H9 (cell line): ENCODE measurements around the gene KLHL5. TPM values are rescaled to one million over a fixed set of nuclear protein-coding genes. Genes with fewer than 3 reads are reported as not detected.

Source experiments
- DNase-seq: peaks from one replicate; pipeline ENCODE4 v3.0.0-alpha.2; 2017
- H2AFZ ChIP-seq: one replicate; pipeline ENCODE4 v1.6.1; 2013; ENCODE audit warnings: mild to moderate bottlenecking, low read length, control low read depth, moderate library complexity
- H2AK5ac ChIP-seq: 2 replicates; pipeline ENCODE4 v1.6.1; 2013; ENCODE audit warnings: low read length, control low read depth, mixed read lengths; ENCODE audit not compliant: insufficient read length
- H2BK120ac ChIP-seq: one replicate; pipeline ENCODE4 v1.6.1; 2013; ENCODE audit warnings: low read depth, mild to moderate bottlenecking, low read length, control low read depth, inconsistent platforms; ENCODE audit not compliant: poor library complexity, severe bottlenecking
- H2BK12ac ChIP-seq: 2 replicates; pipeline ENCODE4 v1.6.1; 2013; ENCODE audit warnings: low read length, control low read depth, mixed read lengths, low read depth; ENCODE audit not compliant: insufficient read length
- H2BK15ac ChIP-seq: 2 replicates; pipeline ENCODE4 v1.6.1; 2013; ENCODE audit warnings: low read depth, low read length, control low read depth
- H2BK20ac ChIP-seq: one replicate; pipeline ENCODE4 v1.6.1; 2013; ENCODE audit warnings: low read depth, mild to moderate bottlenecking, low read length, control low read depth, inconsistent platforms; ENCODE audit not compliant: poor library complexity, severe bottlenecking
- H2BK5ac ChIP-seq: 2 replicates; pipeline ENCODE4 v1.6.1; 2013; ENCODE audit warnings: low read length, control low read depth, mixed read lengths; ENCODE audit not compliant: insufficient read length
- H3K14ac ChIP-seq: 2 replicates; pipeline ENCODE4 v1.6.1; 2013; ENCODE audit warnings: low read length, control low read depth; ENCODE audit not compliant: insufficient read depth
- H3K18ac ChIP-seq: 2 replicates; pipeline ENCODE4 v1.6.1; 2013; ENCODE audit warnings: low read depth, mild to moderate bottlenecking, mixed read lengths, low read length, control low read depth; ENCODE audit not compliant: insufficient read length
- H3K23ac ChIP-seq: 2 replicates; pipeline ENCODE4 v1.6.1; 2013; ENCODE audit warnings: low read length, control low read depth, mixed read lengths, low read depth; ENCODE audit not compliant: insufficient read length
- H3K23me2 ChIP-seq: 2 replicates; pipeline ENCODE4 v1.6.1; 2013; ENCODE audit warnings: low read depth, mild to moderate bottlenecking, mixed read lengths, low read length, control low read depth; ENCODE audit not compliant: insufficient read length, poor library complexity, severe bottlenecking
- H3K27ac ChIP-seq: 2 replicates; pipeline ENCODE4 v1.5.1; 2013; ENCODE audit warnings: low read length, control low read depth, mixed read lengths, low read depth; ENCODE audit not compliant: insufficient read length
- H3K27me3 ChIP-seq: 2 replicates; pipeline ENCODE4 v1.6.1; 2013; ENCODE audit warnings: low read length, control low read depth, inconsistent platforms; ENCODE audit not compliant: insufficient read depth
- H3K4ac ChIP-seq: 2 replicates; pipeline ENCODE4 v1.6.1; 2013; ENCODE audit warnings: low read depth, mild to moderate bottlenecking, control low read depth, inconsistent platforms, low read length, moderate library complexity
- H3K4me1 ChIP-seq: 2 replicates; pipeline ENCODE4 v1.6.1; 2013; ENCODE audit warnings: low read length, control low read depth, inconsistent platforms; ENCODE audit not compliant: insufficient read depth
- H3K4me2 ChIP-seq: 2 replicates; pipeline ENCODE4 v1.6.1; 2013; ENCODE audit warnings: low read length, control low read depth, mixed read lengths; ENCODE audit not compliant: insufficient read length, insufficient read depth
- H3K56ac ChIP-seq: 2 replicates; pipeline ENCODE4 v1.6.1; 2013; ENCODE audit warnings: low read depth, mild to moderate bottlenecking, mixed read lengths, low read length, control low read depth; ENCODE audit not compliant: insufficient read length
- H3K79me1 ChIP-seq: 2 replicates; pipeline ENCODE4 v1.6.1; 2013; ENCODE audit warnings: low read depth, mild to moderate bottlenecking, moderate library complexity, low read length, control low read depth, inconsistent platforms; ENCODE audit not compliant: insufficient read depth, poor library complexity, severe bottlenecking
- H3K79me2 ChIP-seq: 2 replicates; pipeline ENCODE4 v1.6.1; 2013; ENCODE audit warnings: low read length, control low read depth, inconsistent platforms; ENCODE audit not compliant: insufficient read depth
- H3K9ac ChIP-seq: 2 replicates; pipeline ENCODE4 v1.6.1; 2013; ENCODE audit warnings: low read length, control low read depth, mixed read lengths; ENCODE audit not compliant: insufficient read length; ENCODE audit errors: extremely low read depth
- H3K9me3 ChIP-seq: one replicate; pipeline ENCODE4 v1.6.1; 2013; ENCODE audit warnings: low read depth, low read length, inconsistent platforms; ENCODE audit not compliant: control insufficient read depth
- H3T11ph ChIP-seq: one replicate; pipeline ENCODE4 v1.6.1; 2013; ENCODE audit warnings: mild to moderate bottlenecking, low read length, control low read depth, inconsistent platforms
- H4K20me1 ChIP-seq: one replicate; pipeline ENCODE4 v1.6.1; 2013; ENCODE audit not compliant: control insufficient read depth, insufficient read length, insufficient read depth
- H4K5ac ChIP-seq: 2 replicates; pipeline ENCODE4 v1.6.1; 2013; ENCODE audit warnings: low read depth, mild to moderate bottlenecking, mixed read lengths, low read length, control low read depth; ENCODE audit not compliant: insufficient read length
- H4K8ac ChIP-seq: replicated peaks from 2 replicates; pipeline ENCODE4 v1.6.1; 2013; ENCODE audit warnings: low read length, control low read depth, mixed read lengths, low read depth; ENCODE audit not compliant: insufficient read length
- H4K91ac ChIP-seq: 2 replicates; pipeline ENCODE4 v1.6.1; 2013; ENCODE audit warnings: low read depth, mild to moderate bottlenecking, moderate library complexity, mixed read lengths, low read length, control low read depth; ENCODE audit not compliant: insufficient read length
- H3K27ac Mint-ChIP-seq, 3 experiments: 2 replicates in 2 of 3; 3 replicates in 1 of 3; pipeline ENCODE4 v1.8.0; 2020 to 2021; ENCODE audit warnings: mixed read lengths in 3 of 3, mild to moderate bottlenecking in 1 of 3, moderate library complexity in 1 of 3
- H3K27me3 Mint-ChIP-seq: 2 replicates; pipeline ENCODE4 v1.8.0; 2021; ENCODE audit warnings: low read depth, mild to moderate bottlenecking, moderate library complexity, mixed read lengths
- H3K36me3 Mint-ChIP-seq, 3 experiments: 2 replicates in 2 of 3; 3 replicates in 1 of 3; pipeline ENCODE4 v1.8.0; 2020 to 2021; ENCODE audit warnings: low read depth in 3 of 3, mixed read lengths in 3 of 3; ENCODE audit not compliant: insufficient read depth in 1 of 3
- H3K4me1 Mint-ChIP-seq, 2 experiments: 2 replicates each; pipeline ENCODE4 v1.8.0; 2020; ENCODE audit warnings: mixed read lengths in 2 of 2
- H3K4me3 Mint-ChIP-seq, 2 experiments: 2 replicates in 1 of 2; 3 replicates in 1 of 2; pipeline ENCODE4 v1.8.0; 2020 to 2021; ENCODE audit warnings: mild to moderate bottlenecking in 2 of 2, mixed read lengths in 2 of 2, moderate library complexity in 1 of 2
- H3K9me3 Mint-ChIP-seq, 2 experiments: 2 replicates in 1 of 2; 3 replicates in 1 of 2; pipeline ENCODE4 v1.8.0; 2020; ENCODE audit warnings: mild to moderate bottlenecking in 2 of 2, mixed read lengths in 2 of 2, moderate library complexity in 1 of 2
- CTCF ChIP-seq: fragments of 200-600 bp; sonication (generic); conservative IDR thresholded peaks from 3 replicates; pipeline ENCODE4 v1.8.0; 2021; ENCODE audit warnings: antibody characterized with exemption, mild to moderate bottlenecking
- WGBS: extraction: QIAGEN DNeasy Blood & Tissue Kit; methylation state at CpG from one replicate; pipeline ENCODE4 v1.1.7; 2013; ENCODE audit warnings: missing lambda C conversion rate, low lambda C conversion rate, mixed read lengths; ENCODE audit not compliant: insufficient read length; ENCODE audit errors: extremely low coverage; 5-methylcytosine and 5-hydroxymethylcytosine counted together
- total RNA-seq: library from RNA; stranded (reverse); gene quantifications from 2 replicates; pipeline ENCODE4 v1.2.1, GENCODE V29; 2021

Gene KLHL5
- total RNA-seq, 1 experiment from 2014 or later, result 16.8 TPM

- H3K9ac ChIP-seq, result no peak overlapping the region
- H2AFZ ChIP-seq, result no peak overlapping the region
- no peak overlapping the region for H3K4ac ChIP-seq
- H3T11ph ChIP-seq, result no peak overlapping the region
- H4K5ac ChIP-seq, result no peak overlapping the region
- H2BK20ac ChIP-seq, result no peak overlapping the region
- no peak overlapping the region for H3K4me2 ChIP-seq
- H3K27me3 ChIP-seq, result no peaks in the 10 kb centered on the region; the same call in 1 of the 2 replicates
- no peak overlapping the region for H3K27ac Mint-ChIP-seq
- no peak overlapping the region for H3K14ac ChIP-seq
- no peaks in the 10 kb centered on the region for H3K4me1 Mint-ChIP-seq
- H4K20me1 ChIP-seq, result no peaks in the 10 kb centered on the region
- H2AK5ac ChIP-seq, result no peak overlapping the region
- H2BK5ac ChIP-seq, result no peak overlapping the region
- no peak overlapping the region for H4K8ac ChIP-seq
- no peaks in the 10 kb centered on the region for H3K4me1 ChIP-seq
- H3K18ac ChIP-seq, result no peak overlapping the region
- no peak overlapping the region for H3K56ac ChIP-seq
- H3K79me1 ChIP-seq, result no peaks in the 10 kb centered on the region
- H3K4me3 Mint-ChIP-seq, result no peak overlapping the region
- no peaks in the 10 kb centered on the region for H3K9me3 ChIP-seq
- H3K79me2 ChIP-seq, result no peaks in the 10 kb centered on the region
- TF ChIP-seq CTCF, result no peak
- H2BK15ac ChIP-seq, result no peak overlapping the region
- H2BK12ac ChIP-seq, result no peak overlapping the region
- H3K27ac ChIP-seq, result no peak overlapping the region
- no peaks in the 10 kb centered on the region for H3K23me2 ChIP-seq
- no CpG with 5 or more reads among the region's 3 CpGs for WGBS
- no peak overlapping the region for H4K91ac ChIP-seq
- no peak overlapping the region for H2BK120ac ChIP-seq
- no peak overlapping the region for H3K23ac ChIP-seq
- peaks cover 12 to 23% (median 17%) of the 10 kb centered on the region in 3 experiments for H3K36me3 Mint-ChIP-seq
- no peaks in the 10 kb centered on the region for H3K27me3 Mint-ChIP-seq
- DNase-seq, result no peak
- peaks cover 10 to 17% of the 10 kb centered on the region in 2 experiments; a peak in 3 of 5 replicates for H3K9me3 Mint-ChIP-seq
Measured at GRCh38 chr4:39125600-39125985, 63.6 kb downstream of the KLHL5 start.
